Measurements from ENCODE around the gene ALPK1.
"Not testable (repeated sequence)": the region's sequence is repeated elsewhere in the genome, so short reads cannot be mapped to it uniquely, and the experiment has no call there.

The ALPK1 gene

GRCh38 chr4:112421911-112422310 is 124.7 kb downstream of the ALPK1 start:
- H3K27ac ChIP-seq, result no peak overlapping the region
- TF ChIP-seq ZFX (IDR thresholded peaks at IDR 0.05), result no peak
- TF ChIP-seq CTCF (conservative IDR thresholded peaks at IDR 0.05), result no peak

- TF ChIP-seq CTCF (conservative IDR thresholded peaks at IDR 0.05) (no peak), ZFX (IDR thresholded peaks at IDR 0.05) (no peak)
- H3K27ac ChIP-seq, result no peak overlapping the region
Observed at GRCh38 chr4:112422644-112423043, 125.5 kb downstream of the ALPK1 start.

- H3K27ac ChIP-seq, result no peak overlapping the region
- TF ChIP-seq ZFX (IDR thresholded peaks at IDR 0.05) (no peak), CTCF (conservative IDR thresholded peaks at IDR 0.05) (no peak)
Observed at GRCh38 chr4:112423591-112423990, 126.4 kb downstream of the ALPK1 start.

- TF ChIP-seq ZFX (IDR thresholded peaks at IDR 0.05) (no peak), CTCF (conservative IDR thresholded peaks at IDR 0.05) (no peak)
- no peak overlapping the region for H3K27ac ChIP-seq
Observed at GRCh38 chr4:112425823-112426222, 128.7 kb downstream of the ALPK1 start.

- H3K27ac ChIP-seq, result no peak overlapping the region
- TF ChIP-seq CTCF (conservative IDR thresholded peaks at IDR 0.05), result no peak
- no peak for TF ChIP-seq ZFX (IDR thresholded peaks at IDR 0.05)
Observed at GRCh38 chr4:112426416-112426815, 129.2 kb downstream of the ALPK1 start.

GRCh38 chr4:112431158-112431557 is 134.0 kb downstream of the ALPK1 start:
- no peak overlapping the region for H3K27ac ChIP-seq
- no peak for TF ChIP-seq CTCF (conservative IDR thresholded peaks at IDR 0.05)
- TF ChIP-seq ZFX (IDR thresholded peaks at IDR 0.05), result no peak

GRCh38 chr4:112436987-112437386 is 139.8 kb downstream of the ALPK1 start:
- TF ChIP-seq CTCF (conservative IDR thresholded peaks at IDR 0.05), result no peak
- TF ChIP-seq ZFX (IDR thresholded peaks at IDR 0.05), result no peak
- no peak overlapping the region for H3K27ac ChIP-seq

GRCh38 chr4:112442226-112442625 is 145.1 kb downstream of the ALPK1 start:
- not testable (repeated sequence) for H3K27ac ChIP-seq

Data from C4-2B (cell line).